Bone marrow (tissue), 2 donors: ENCODE measurements around the gene TDO2.
"Not testable (repeated sequence)": the region's sequence is repeated elsewhere in the genome, so short reads cannot be mapped to it uniquely, and the experiment has no call there.

Experiments used
- DNase-seq, 2 donors: peaks; one replicate each; lab custom pipeline; 2025; lab: John Stamatoyannopoulos, UW

The TDO2 gene

GRCh38 chr4:155907556-155907955, 4.1 kb downstream of the TDO2 start:
- DNase-seq, result no peak

- DNase-seq, result no peak
Observed at GRCh38 chr4:155908187-155909139, 5.0 kb downstream of the TDO2 start.

- DNase-seq, result no peak
Observed at GRCh38 chr4:155909615-155910226, 6.2 kb downstream of the TDO2 start.

GRCh38 chr4:155911905-155912304, 8.4 kb downstream of the TDO2 start:
- no peak for DNase-seq

- no peak for DNase-seq
Observed at GRCh38 chr4:155914782-155915181, 11.3 kb downstream of the TDO2 start.

- no peak for DNase-seq
Observed at GRCh38 chr4:155921597-155921996, 18.1 kb downstream of the TDO2 start.

GRCh38 chr4:155924637-155925036, 21.1 kb downstream of the TDO2 start:
- DNase-seq, result no peak

- no peak for DNase-seq
Observed at GRCh38 chr4:155929833-155930232, 26.3 kb downstream of the TDO2 start.

GRCh38 chr4:155930330-155930729, 26.8 kb downstream of the TDO2 start:
- DNase-seq, result no peak

GRCh38 chr4:155931634-155932033, 28.1 kb downstream of the TDO2 start:
- no peak for DNase-seq

- not testable (repeated sequence) for DNase-seq
Observed at GRCh38 chr4:155934634-155935033, 31.1 kb downstream of the TDO2 start.

GRCh38 chr4:155935389-155935986, 32.0 kb downstream of the TDO2 start:
- no peak for DNase-seq

- no peak for DNase-seq
Observed at GRCh38 chr4:155941085-155941790, 37.7 kb downstream of the TDO2 start.

GRCh38 chr4:155941820-155942219, 38.3 kb downstream of the TDO2 start:
- no peak for DNase-seq

- DNase-seq, result no peak
Observed at GRCh38 chr4:155943605-155944291, 40.3 kb downstream of the TDO2 start.

GRCh38 chr4:155944516-155944915, 41.0 kb downstream of the TDO2 start:
- DNase-seq, result no peak

- DNase-seq, result no peak
Observed at GRCh38 chr4:155946486-155946885, 43.0 kb downstream of the TDO2 start.

- no peak for DNase-seq
Observed at GRCh38 chr4:155948541-155948940, 45.0 kb downstream of the TDO2 start.

GRCh38 chr4:155950461-155950860, 47.0 kb downstream of the TDO2 start:
- DNase-seq, result no peak

GRCh38 chr4:155952501-155952901, 49.0 kb downstream of the TDO2 start:
- no peak for DNase-seq
